H9 (cell line): ENCODE results near the gene AQP9. TPM values are rescaled to one million over a fixed set of nuclear protein-coding genes. Genes with fewer than 3 reads are reported as not detected.

Experiments
- DNase-seq: peaks from one replicate; pipeline ENCODE4 v3.0.0-alpha.2; 2017
- H2AFZ ChIP-seq: one replicate; pipeline ENCODE4 v1.6.1; 2013; ENCODE audit warnings: mild to moderate bottlenecking, low read length, control low read depth, moderate library complexity
- H2AK5ac ChIP-seq: 2 replicates; pipeline ENCODE4 v1.6.1; 2013; ENCODE audit warnings: low read length, control low read depth, mixed read lengths; ENCODE audit not compliant: insufficient read length
- H2BK120ac ChIP-seq: one replicate; pipeline ENCODE4 v1.6.1; 2013; ENCODE audit warnings: low read depth, mild to moderate bottlenecking, low read length, control low read depth, inconsistent platforms; ENCODE audit not compliant: poor library complexity, severe bottlenecking
- H2BK12ac ChIP-seq: 2 replicates; pipeline ENCODE4 v1.6.1; 2013; ENCODE audit warnings: low read length, control low read depth, mixed read lengths, low read depth; ENCODE audit not compliant: insufficient read length
- H2BK15ac ChIP-seq: 2 replicates; pipeline ENCODE4 v1.6.1; 2013; ENCODE audit warnings: low read depth, low read length, control low read depth
- H2BK20ac ChIP-seq: one replicate; pipeline ENCODE4 v1.6.1; 2013; ENCODE audit warnings: low read depth, mild to moderate bottlenecking, low read length, control low read depth, inconsistent platforms; ENCODE audit not compliant: poor library complexity, severe bottlenecking
- H2BK5ac ChIP-seq: 2 replicates; pipeline ENCODE4 v1.6.1; 2013; ENCODE audit warnings: low read length, control low read depth, mixed read lengths; ENCODE audit not compliant: insufficient read length
- H3K14ac ChIP-seq: 2 replicates; pipeline ENCODE4 v1.6.1; 2013; ENCODE audit warnings: low read length, control low read depth; ENCODE audit not compliant: insufficient read depth
- H3K18ac ChIP-seq: 2 replicates; pipeline ENCODE4 v1.6.1; 2013; ENCODE audit warnings: low read depth, mild to moderate bottlenecking, mixed read lengths, low read length, control low read depth; ENCODE audit not compliant: insufficient read length
- H3K23ac ChIP-seq: 2 replicates; pipeline ENCODE4 v1.6.1; 2013; ENCODE audit warnings: low read length, control low read depth, mixed read lengths, low read depth; ENCODE audit not compliant: insufficient read length
- H3K23me2 ChIP-seq: 2 replicates; pipeline ENCODE4 v1.6.1; 2013; ENCODE audit warnings: low read depth, mild to moderate bottlenecking, mixed read lengths, low read length, control low read depth; ENCODE audit not compliant: insufficient read length, poor library complexity, severe bottlenecking
- H3K27ac ChIP-seq: 2 replicates; pipeline ENCODE4 v1.5.1; 2013; ENCODE audit warnings: low read length, control low read depth, mixed read lengths, low read depth; ENCODE audit not compliant: insufficient read length
- H3K27me3 ChIP-seq: 2 replicates; pipeline ENCODE4 v1.6.1; 2013; ENCODE audit warnings: low read length, control low read depth, inconsistent platforms; ENCODE audit not compliant: insufficient read depth
- H3K4ac ChIP-seq: 2 replicates; pipeline ENCODE4 v1.6.1; 2013; ENCODE audit warnings: low read depth, mild to moderate bottlenecking, control low read depth, inconsistent platforms, low read length, moderate library complexity
- H3K4me1 ChIP-seq: 2 replicates; pipeline ENCODE4 v1.6.1; 2013; ENCODE audit warnings: low read length, control low read depth, inconsistent platforms; ENCODE audit not compliant: insufficient read depth
- H3K4me2 ChIP-seq: 2 replicates; pipeline ENCODE4 v1.6.1; 2013; ENCODE audit warnings: low read length, control low read depth, mixed read lengths; ENCODE audit not compliant: insufficient read length, insufficient read depth
- H3K56ac ChIP-seq: 2 replicates; pipeline ENCODE4 v1.6.1; 2013; ENCODE audit warnings: low read depth, mild to moderate bottlenecking, mixed read lengths, low read length, control low read depth; ENCODE audit not compliant: insufficient read length
- H3K79me1 ChIP-seq: 2 replicates; pipeline ENCODE4 v1.6.1; 2013; ENCODE audit warnings: low read depth, mild to moderate bottlenecking, moderate library complexity, low read length, control low read depth, inconsistent platforms; ENCODE audit not compliant: insufficient read depth, poor library complexity, severe bottlenecking
- H3K79me2 ChIP-seq: 2 replicates; pipeline ENCODE4 v1.6.1; 2013; ENCODE audit warnings: low read length, control low read depth, inconsistent platforms; ENCODE audit not compliant: insufficient read depth
- H3K9ac ChIP-seq: 2 replicates; pipeline ENCODE4 v1.6.1; 2013; ENCODE audit warnings: low read length, control low read depth, mixed read lengths; ENCODE audit not compliant: insufficient read length; ENCODE audit errors: extremely low read depth
- H3K9me3 ChIP-seq: one replicate; pipeline ENCODE4 v1.6.1; 2013; ENCODE audit warnings: low read depth, low read length, inconsistent platforms; ENCODE audit not compliant: control insufficient read depth
- H3T11ph ChIP-seq: one replicate; pipeline ENCODE4 v1.6.1; 2013; ENCODE audit warnings: mild to moderate bottlenecking, low read length, control low read depth, inconsistent platforms
- H4K20me1 ChIP-seq: one replicate; pipeline ENCODE4 v1.6.1; 2013; ENCODE audit not compliant: control insufficient read depth, insufficient read length, insufficient read depth
- H4K5ac ChIP-seq: 2 replicates; pipeline ENCODE4 v1.6.1; 2013; ENCODE audit warnings: low read depth, mild to moderate bottlenecking, mixed read lengths, low read length, control low read depth; ENCODE audit not compliant: insufficient read length
- H4K8ac ChIP-seq: replicated peaks from 2 replicates; pipeline ENCODE4 v1.6.1; 2013; ENCODE audit warnings: low read length, control low read depth, mixed read lengths, low read depth; ENCODE audit not compliant: insufficient read length
- H4K91ac ChIP-seq: 2 replicates; pipeline ENCODE4 v1.6.1; 2013; ENCODE audit warnings: low read depth, mild to moderate bottlenecking, moderate library complexity, mixed read lengths, low read length, control low read depth; ENCODE audit not compliant: insufficient read length
- H3K27ac Mint-ChIP-seq, 3 experiments: 2 replicates in 2 of 3; 3 replicates in 1 of 3; pipeline ENCODE4 v1.8.0; 2020 to 2021; ENCODE audit warnings: mixed read lengths in 3 of 3, mild to moderate bottlenecking in 1 of 3, moderate library complexity in 1 of 3
- H3K27me3 Mint-ChIP-seq: 2 replicates; pipeline ENCODE4 v1.8.0; 2021; ENCODE audit warnings: low read depth, mild to moderate bottlenecking, moderate library complexity, mixed read lengths
- H3K36me3 Mint-ChIP-seq, 3 experiments: 2 replicates in 2 of 3; 3 replicates in 1 of 3; pipeline ENCODE4 v1.8.0; 2020 to 2021; ENCODE audit warnings: low read depth in 3 of 3, mixed read lengths in 3 of 3; ENCODE audit not compliant: insufficient read depth in 1 of 3
- H3K4me1 Mint-ChIP-seq, 2 experiments: 2 replicates each; pipeline ENCODE4 v1.8.0; 2020; ENCODE audit warnings: mixed read lengths in 2 of 2
- H3K4me3 Mint-ChIP-seq, 2 experiments: 2 replicates in 1 of 2; 3 replicates in 1 of 2; pipeline ENCODE4 v1.8.0; 2020 to 2021; ENCODE audit warnings: mild to moderate bottlenecking in 2 of 2, mixed read lengths in 2 of 2, moderate library complexity in 1 of 2
- H3K9me3 Mint-ChIP-seq, 2 experiments: 2 replicates in 1 of 2; 3 replicates in 1 of 2; pipeline ENCODE4 v1.8.0; 2020; ENCODE audit warnings: mild to moderate bottlenecking in 2 of 2, mixed read lengths in 2 of 2, moderate library complexity in 1 of 2
- WGBS: extraction: QIAGEN DNeasy Blood & Tissue Kit; methylation state at CpG from one replicate; pipeline ENCODE4 v1.1.7; 2013; ENCODE audit warnings: missing lambda C conversion rate, low lambda C conversion rate, mixed read lengths; ENCODE audit not compliant: insufficient read length; ENCODE audit errors: extremely low coverage; 5-methylcytosine and 5-hydroxymethylcytosine counted together
- total RNA-seq: library from RNA; stranded (reverse); gene quantifications from 2 replicates; pipeline ENCODE4 v1.2.1, GENCODE V29; 2021
- TF ChIP-seq, protein P1 (sequence below): fragments of 200-600 bp; sonication (generic); conservative IDR thresholded peaks from 3 replicates; pipeline ENCODE4 v1.8.0; 2021; ENCODE audit warnings: antibody characterized with exemption, mild to moderate bottlenecking

AQP9 gene
- total RNA-seq, 1 experiment from 2014 or later, result not detected

DNA sequence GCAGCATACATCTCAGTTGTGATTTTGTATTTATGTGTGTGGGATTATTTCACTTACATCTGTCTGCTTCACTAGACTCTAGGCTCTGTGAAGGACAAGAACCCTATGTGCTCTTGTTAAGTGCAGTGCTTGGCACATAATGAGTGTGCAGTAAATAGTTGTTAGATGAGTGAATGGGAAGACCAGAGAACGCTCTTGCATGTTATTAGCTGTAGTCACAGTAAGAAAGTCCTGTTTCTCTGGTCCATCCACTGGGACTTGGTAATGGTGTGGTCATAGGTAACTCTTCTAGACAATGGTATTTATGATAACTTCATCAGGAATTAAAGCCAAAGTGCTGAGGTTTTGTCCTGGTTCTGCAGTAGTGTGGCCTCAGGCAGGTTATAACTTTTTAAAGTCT lies 1.4 kb upstream of the AQP9 start:
- no peak overlapping the region for H2BK5ac ChIP-seq
- H4K20me1 ChIP-seq, result no peaks in the 10 kb centered on the region
- no peak overlapping the region for H3K27ac Mint-ChIP-seq
- H3K4me3 Mint-ChIP-seq, result no peak overlapping the region
- H4K8ac ChIP-seq, result no peak overlapping the region
- H2AFZ ChIP-seq, result no peak overlapping the region
- no peak overlapping the region for H3K14ac ChIP-seq
- no peak overlapping the region for H3K23ac ChIP-seq
- H3T11ph ChIP-seq, result no peak overlapping the region
- H2BK12ac ChIP-seq, result no peak overlapping the region
- no CpG with 5 or more reads among the region's 1 CpG for WGBS
- H3K4ac ChIP-seq, result no peak overlapping the region
- no peaks in the 10 kb centered on the region for H3K9me3 ChIP-seq
- no peak overlapping the region for H3K18ac ChIP-seq
- no peak overlapping the region for H4K91ac ChIP-seq
- no peaks in the 10 kb centered on the region for H3K79me2 ChIP-seq
- no peaks in the 10 kb centered on the region; the same call in 1 of the 2 replicates for H3K27me3 Mint-ChIP-seq
- no peaks in the 10 kb centered on the region for H3K9me3 Mint-ChIP-seq
- no peaks in the 10 kb centered on the region for H3K79me1 ChIP-seq
- H2BK15ac ChIP-seq, result no peak overlapping the region
- H3K27ac ChIP-seq, result no peak overlapping the region
- no peak overlapping the region for H3K4me2 ChIP-seq
- no peaks in the 10 kb centered on the region for H3K36me3 Mint-ChIP-seq
- no peak for DNase-seq
- peaks cover 7 to 8% of the 10 kb centered on the region in 2 experiments for H3K4me1 Mint-ChIP-seq
- no peak overlapping the region for H3K9ac ChIP-seq
- H3K27me3 ChIP-seq, result no peaks in the 10 kb centered on the region
- H2BK120ac ChIP-seq, result no peak overlapping the region
- H2BK20ac ChIP-seq, result no peak overlapping the region
- no peaks in the 10 kb centered on the region for H3K4me1 ChIP-seq
- H4K5ac ChIP-seq, result no peak overlapping the region
- H2AK5ac ChIP-seq, result no peak overlapping the region
- no peak overlapping the region for H3K56ac ChIP-seq
- TF ChIP-seq, protein P1, sequence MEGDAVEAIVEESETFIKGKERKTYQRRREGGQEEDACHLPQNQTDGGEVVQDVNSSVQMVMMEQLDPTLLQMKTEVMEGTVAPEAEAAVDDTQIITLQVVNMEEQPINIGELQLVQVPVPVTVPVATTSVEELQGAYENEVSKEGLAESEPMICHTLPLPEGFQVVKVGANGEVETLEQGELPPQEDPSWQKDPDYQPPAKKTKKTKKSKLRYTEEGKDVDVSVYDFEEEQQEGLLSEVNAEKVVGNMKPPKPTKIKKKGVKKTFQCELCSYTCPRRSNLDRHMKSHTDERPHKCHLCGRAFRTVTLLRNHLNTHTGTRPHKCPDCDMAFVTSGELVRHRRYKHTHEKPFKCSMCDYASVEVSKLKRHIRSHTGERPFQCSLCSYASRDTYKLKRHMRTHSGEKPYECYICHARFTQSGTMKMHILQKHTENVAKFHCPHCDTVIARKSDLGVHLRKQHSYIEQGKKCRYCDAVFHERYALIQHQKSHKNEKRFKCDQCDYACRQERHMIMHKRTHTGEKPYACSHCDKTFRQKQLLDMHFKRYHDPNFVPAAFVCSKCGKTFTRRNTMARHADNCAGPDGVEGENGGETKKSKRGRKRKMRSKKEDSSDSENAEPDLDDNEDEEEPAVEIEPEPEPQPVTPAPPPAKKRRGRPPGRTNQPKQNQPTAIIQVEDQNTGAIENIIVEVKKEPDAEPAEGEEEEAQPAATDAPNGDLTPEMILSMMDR, result no peak
- no peaks in the 10 kb centered on the region for H3K23me2 ChIP-seq
